NCI-H226 (cell line): Measurements from ENCODE around the gene CCKAR.

Source experiments
- DNase-seq: peaks from one replicate; pipeline ENCODE4 v3.0.0-alpha.2; 2015

Gene CCKAR

GRCh38 chr4:26458157-26458561 is 32.1 kb downstream of the CCKAR start:
- no peak for DNase-seq

DNA sequence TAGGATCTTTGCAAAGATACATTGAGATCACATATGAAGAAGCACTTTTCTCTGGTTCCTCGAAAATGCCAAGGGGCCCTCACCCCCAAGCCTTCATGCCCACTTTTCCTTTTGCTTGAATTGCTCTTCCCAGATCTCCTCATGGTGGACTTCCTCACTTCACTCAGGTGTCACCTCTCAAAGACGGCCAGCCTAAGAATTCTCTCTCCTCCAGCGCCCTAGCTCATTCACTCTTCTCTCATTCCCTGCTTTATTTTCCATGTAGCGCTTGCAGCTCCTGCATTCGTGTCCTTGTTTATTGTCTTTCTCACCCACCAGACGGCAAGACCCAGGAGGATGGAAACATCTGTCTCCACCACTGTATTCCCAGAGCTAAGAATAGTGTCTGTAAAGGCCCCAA is 32.9 kb downstream of the CCKAR start:
- DNase-seq = no peak

DNA sequence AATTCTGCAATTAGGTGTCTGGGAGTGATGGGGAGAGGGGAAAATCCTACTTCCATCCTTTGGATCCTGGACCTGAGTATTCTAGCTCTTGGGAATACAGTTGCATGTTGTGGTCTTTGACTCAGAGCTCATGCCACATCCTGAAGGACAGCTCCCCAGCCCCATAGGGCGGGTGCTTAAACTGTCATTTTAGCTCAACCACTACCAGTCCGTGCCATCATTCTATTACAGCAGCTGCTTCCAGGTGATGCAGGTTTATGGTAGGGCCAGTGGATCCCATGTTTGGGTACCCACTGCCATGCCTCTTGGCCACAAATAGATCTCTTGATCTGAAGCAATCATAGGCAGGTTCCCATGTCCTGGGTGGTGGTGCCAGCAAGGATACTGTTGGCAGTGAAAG is 34.7 kb downstream of the CCKAR start:
- no peak for DNase-seq

DNA sequence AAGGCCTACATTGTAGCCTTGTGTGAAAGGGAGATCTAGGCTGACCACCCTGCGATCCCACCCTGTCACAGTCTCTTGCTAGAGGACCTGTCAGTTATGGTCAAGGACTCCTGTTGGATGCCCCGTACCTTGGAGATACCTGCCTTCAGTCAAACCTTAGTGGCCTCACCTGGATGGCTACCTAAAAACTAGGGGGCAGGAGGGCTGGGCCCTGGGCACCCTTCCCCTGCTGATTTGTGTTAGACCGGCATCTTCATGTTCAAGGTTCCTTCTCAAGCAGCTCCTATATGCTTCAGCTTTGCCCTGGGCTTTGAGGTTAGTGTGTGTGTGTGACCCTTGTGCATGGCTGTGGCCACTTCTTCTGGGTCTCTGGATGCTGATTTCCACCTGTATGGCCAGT is 35.3 kb downstream of the CCKAR start:
- DNase-seq = no peak

GRCh38 chr4:26452565-26453531 is 37.4 kb downstream of the CCKAR start:
- no peak for DNase-seq

- DNase-seq = no peak
These were observed 38.7 kb downstream of the CCKAR start for GRCh38 chr4:26451597-26451996.

DNA sequence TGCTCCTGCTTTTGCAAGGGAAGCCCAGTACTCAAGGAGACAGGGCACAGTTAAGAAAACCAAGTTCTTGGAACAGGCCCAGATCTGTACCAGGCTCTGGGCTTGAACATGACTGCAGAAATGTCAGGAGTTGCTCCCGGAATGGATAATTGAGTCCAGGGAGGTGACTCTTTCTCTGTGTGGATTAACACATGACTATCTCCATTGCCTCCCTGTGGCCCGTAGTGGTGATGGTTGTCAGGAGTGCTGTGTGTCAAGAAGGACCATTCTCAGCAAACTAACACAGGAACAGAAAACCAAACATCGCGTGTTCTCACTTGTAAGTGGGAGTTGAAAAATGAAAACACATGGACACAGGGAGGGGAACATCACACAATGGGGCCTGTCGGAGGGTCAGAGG is 39.9 kb downstream of the CCKAR start:
- DNase-seq = no peak

- no peak for DNase-seq
These were observed 42.9 kb downstream of the CCKAR start for GRCh38 chr4:26447378-26447777.

GRCh38 chr4:26441771-26442170 is 48.5 kb downstream of the CCKAR start:
- no peak for DNase-seq

DNA sequence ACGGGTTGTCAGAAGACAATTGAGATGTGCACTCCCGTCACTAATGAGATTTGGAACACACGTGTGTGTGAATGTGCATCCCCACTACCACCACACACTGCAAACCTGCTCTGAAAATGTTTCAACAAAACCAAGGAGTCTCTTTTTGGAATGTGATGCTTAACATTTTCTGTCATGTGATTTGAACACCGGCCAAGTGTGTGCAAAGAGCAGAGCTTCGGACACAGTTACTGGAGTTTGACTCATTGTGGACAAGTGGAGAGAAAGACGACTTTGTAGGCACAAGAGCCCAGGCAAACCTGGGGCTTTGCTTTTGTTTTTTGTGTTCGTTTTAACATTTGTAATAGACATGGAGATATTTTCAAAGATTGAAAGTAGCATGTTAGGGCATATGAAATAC is 49.2 kb downstream of the CCKAR start:
- no peak for DNase-seq

GRCh38 chr4:26434030-26434639 is 56.1 kb downstream of the CCKAR start:
- DNase-seq = no peak

GRCh38 chr4:26433556-26433955 is 56.7 kb downstream of the CCKAR start:
- no peak for DNase-seq

GRCh38 chr4:26432419-26432818 is 57.9 kb downstream of the CCKAR start:
- no peak for DNase-seq

- DNase-seq = no peak
These were observed 58.7 kb downstream of the CCKAR start for GRCh38 chr4:26431461-26432180.
